ENCODE measurements around the gene TYW3. TPM values are rescaled to one million over a fixed set of nuclear protein-coding genes. Genes with fewer than 3 reads are reported as not detected.

The TYW3 gene
- total RNA-seq, 1 donor from 2014 or later: 4.3 TPM

- peaks cover under 1% of the 10 kb centered on the region for H3K36me3 Mint-ChIP-seq (ENCODE audit: low read depth)
- H3K4me1 Mint-ChIP-seq (ENCODE audit: low read depth): peaks cover 15% of the 10 kb centered on the region
- DNase-seq (ENCODE audit: low spot score): no peak
- H3K27ac Mint-ChIP-seq (ENCODE audit: unreplicated experiment): no peak overlapping the region
- H3K27me3 Mint-ChIP-seq (ENCODE audit: low read depth): no peaks in the 10 kb centered on the region
- no peak overlapping the region for H3K4me3 Mint-ChIP-seq (ENCODE audit: unreplicated experiment)
- no peak for TF ChIP-seq CTCF (IDR thresholded peaks at IDR 0.05)
- no peaks in the 10 kb centered on the region for H3K9me3 Mint-ChIP-seq (ENCODE audit: low read depth)
Observed at GRCh38 chr1:74715806-74716205, 17.1 kb upstream of the TYW3 start.

- no peak for DNase-seq (ENCODE audit: low spot score)
- peaks cover 15% of the 10 kb centered on the region for H3K4me1 Mint-ChIP-seq (ENCODE audit: low read depth)
- H3K36me3 Mint-ChIP-seq (ENCODE audit: low read depth): peaks cover 2% of the 10 kb centered on the region
- TF ChIP-seq CTCF (IDR thresholded peaks at IDR 0.05): no peak
- no peak overlapping the region for H3K4me3 Mint-ChIP-seq (ENCODE audit: unreplicated experiment)
- no peak overlapping the region for H3K27ac Mint-ChIP-seq (ENCODE audit: unreplicated experiment)
- no peaks in the 10 kb centered on the region for H3K27me3 Mint-ChIP-seq (ENCODE audit: low read depth)
- no peaks in the 10 kb centered on the region for H3K9me3 Mint-ChIP-seq (ENCODE audit: low read depth)
Observed at GRCh38 chr1:74716822-74717221, 16.1 kb upstream of the TYW3 start.

GRCh38 chr1:74717626-74718025 lies 15.3 kb upstream of the TYW3 start:
- H3K27me3 Mint-ChIP-seq (ENCODE audit: low read depth): no peaks in the 10 kb centered on the region
- no peak overlapping the region for H3K27ac Mint-ChIP-seq (ENCODE audit: unreplicated experiment)
- DNase-seq (ENCODE audit: low spot score): no peak
- H3K9me3 Mint-ChIP-seq (ENCODE audit: low read depth): no peaks in the 10 kb centered on the region
- H3K4me3 Mint-ChIP-seq (ENCODE audit: unreplicated experiment): no peak overlapping the region
- no peak for TF ChIP-seq CTCF (IDR thresholded peaks at IDR 0.05)
- H3K36me3 Mint-ChIP-seq (ENCODE audit: low read depth): peaks cover 2% of the 10 kb centered on the region
- H3K4me1 Mint-ChIP-seq (ENCODE audit: low read depth): peaks cover 14% of the 10 kb centered on the region

GRCh38 chr1:74726063-74726462 lies 6.9 kb upstream of the TYW3 start:
- DNase-seq (ENCODE audit: low spot score): no peak
- Mint-ChIP-seq H3K4me1 (ENCODE audit: low read depth) (no peaks in the 10 kb centered on the region), H3K27ac (ENCODE audit: unreplicated experiment) (no peak overlapping the region), H3K27me3 (ENCODE audit: low read depth) (no peaks in the 10 kb centered on the region), H3K9me3 (ENCODE audit: low read depth) (peaks cover 13% of the 10 kb centered on the region), H3K4me3 (ENCODE audit: unreplicated experiment) (no peak overlapping the region), H3K36me3 (ENCODE audit: low read depth) (no peaks in the 10 kb centered on the region)
- no peak for TF ChIP-seq CTCF (IDR thresholded peaks at IDR 0.05)

- no peak for TF ChIP-seq CTCF (IDR thresholded peaks at IDR 0.05)
- no peaks in the 10 kb centered on the region for H3K27me3 Mint-ChIP-seq (ENCODE audit: low read depth)
- peaks cover 2% of the 10 kb centered on the region for H3K4me1 Mint-ChIP-seq (ENCODE audit: low read depth)
- H3K4me3 Mint-ChIP-seq (ENCODE audit: unreplicated experiment): no peak overlapping the region
- no peak for DNase-seq (ENCODE audit: low spot score)
- peaks cover 13% of the 10 kb centered on the region for H3K9me3 Mint-ChIP-seq (ENCODE audit: low read depth)
- no peak overlapping the region for H3K27ac Mint-ChIP-seq (ENCODE audit: unreplicated experiment)
- H3K36me3 Mint-ChIP-seq (ENCODE audit: low read depth): no peaks in the 10 kb centered on the region
Observed at GRCh38 chr1:74728736-74729135, 4.2 kb upstream of the TYW3 start.

Measured in chondrocyte (in vitro differentiated cells).